ENCODE data around the gene FCHO2. TPM values are rescaled to one million over a fixed set of nuclear protein-coding genes. Genes with fewer than 3 reads are reported as not detected.

The FCHO2 gene
- total and polyA plus RNA-seq, 10 of the 15 experiments (the other 5 are each of a cell fraction or from before 2014, with no cell fraction given), result 0.05 to 1.4 (median 0.18) TPM

- H3K4me3 ChIP-seq, result peak overlapping the region; percentile 73
- H3K79me2 ChIP-seq (ENCODE audit: control insufficient read depth, insufficient read depth, low read length), result no peaks in the 10 kb centered on the region
- ATAC-seq, result peak; percentile 65
- intact Hi-C loops (cut with micrococcal nuclease; ENCODE audit: unreplicated experiment), result loop anchor here (5.0 kb wide), 1 partner anchor 496 kb away; no protein-coding TSS in a partner anchor
- FAIRE-seq, result no peak
- H4K20me1 ChIP-seq (ENCODE audit: control insufficient read depth, insufficient read depth), result no peaks in the 10 kb centered on the region
- no peak for DNase-seq (ENCODE audit: low read depth, low spot score)
- H3K4me1 ChIP-seq (ENCODE audit: control insufficient read depth, insufficient read depth, low read length), result no peaks in the 10 kb centered on the region; the same call in 1 of the 2 replicates
- no peaks in the 10 kb centered on the region for H3K9me3 ChIP-seq (replicated peaks; ENCODE audit: control insufficient read depth, insufficient read depth, low read length)
- RAD21 ChIA-PET (ENCODE audit: unreplicated experiment), result no interaction called here
- no peaks in the 10 kb centered on the region for H3K36me3 ChIP-seq (ENCODE audit: control insufficient read depth in 2 of 2, insufficient read depth in 2 of 2, low read length in 1 of 2)
- H3K27ac ChIP-seq (ENCODE audit: control insufficient read depth, insufficient read depth), result no peak overlapping the region
- POLR2A ChIA-PET, result interaction anchor here (0.6 kb wide), 1 partner anchor 32 kb away, joined by 3 read pairs; no protein-coding TSS in a partner anchor
- CTCF ChIA-PET, result interaction anchor here (0.6 to 2.5 kb wide), 7 partner anchors 12 to 1720 kb away, joined by 3 to 8 read pairs (median 3); partner anchors contain the start of genes MRPS27 and PTCD2
- no peak for TF ChIP-seq GABPA (IDR thresholded peaks at IDR 0.05; ENCODE audit: low read depth)
- TF ChIP-seq HDAC6 (IDR thresholded peaks at IDR 0.05; ENCODE audit: unreplicated experiment), result peak; percentile 81
- TF ChIP-seq BHLHE40 (IDR thresholded peaks at IDR 0.05; ENCODE audit: borderline replicate concordance in 1 of 2, low read depth in 2 of 2, low read length in 1 of 2), result 0 out of 4 replicates have a peak, but pooled peaks of 1 of the 2 experiments have one; percentile 2
- peak; percentile 69 for TF ChIP-seq SUZ12 (IDR thresholded peaks at IDR 0.05; ENCODE audit: unreplicated experiment)
- TF ChIP-seq SPI1 (IDR thresholded peaks at IDR 0.05; ENCODE audit: borderline replicate concordance, insufficient read depth, low read depth, low read length), result peak; percentile 45; the same call in 1 of the 2 replicates
- 0 out of 2 replicates have a peak, but pooled peaks have one; percentile 27 for TF ChIP-seq DPF2 (IDR thresholded peaks at IDR 0.05)
- TF ChIP-seq ATF7 (IDR thresholded peaks at IDR 0.05; ENCODE audit: low read depth), result no peak
- peaks cover 0 to 2% of the 10 kb centered on the region in 2 experiments; a peak in 2 of 4 replicates for H3K27me3 ChIP-seq (replicated peaks in 1 of 2; ENCODE audit: control insufficient read depth in 2 of 2, insufficient read depth in 2 of 2, low read length in 1 of 2)
- H3K4me2 ChIP-seq (ENCODE audit: control insufficient read depth, insufficient read depth), result peak overlapping the region; percentile 74
- H2AFZ ChIP-seq (ENCODE audit: control insufficient read depth, low read depth, low read length), result peak overlapping the region; percentile 86
- peak overlapping the region; percentile 29; the same call in 1 of the 2 replicates for H3K9ac ChIP-seq (ENCODE audit: control insufficient read depth, insufficient read depth, low read length)
- in situ Hi-C loops (cut with MboI), result no loop called here
- SMC1A ChIA-PET (ENCODE audit: uncharacterized antibody, unreplicated experiment), result interaction anchor here (0.6 to 1.9 kb wide), 3 partner anchors 12 to 388 kb away, joined by 3 to 4 read pairs (median 3); no protein-coding TSS in a partner anchor
- WGBS (ENCODE audit: insufficient coverage, insufficient replicate concordance, low lambda C conversion rate, missing lambda C conversion rate), result 4% methylated on average over 36 of the region's 51 CpGs
- BruUV-seq (replicated peaks), result no TSS peak
Observed at GRCh38 chr5:72956324-72957140, 691 bp downstream of the FCHO2 start.

All from GM12878 (cell line).